Measurements from ENCODE around the gene PSRC1.

PSRC1 gene

DNA sequence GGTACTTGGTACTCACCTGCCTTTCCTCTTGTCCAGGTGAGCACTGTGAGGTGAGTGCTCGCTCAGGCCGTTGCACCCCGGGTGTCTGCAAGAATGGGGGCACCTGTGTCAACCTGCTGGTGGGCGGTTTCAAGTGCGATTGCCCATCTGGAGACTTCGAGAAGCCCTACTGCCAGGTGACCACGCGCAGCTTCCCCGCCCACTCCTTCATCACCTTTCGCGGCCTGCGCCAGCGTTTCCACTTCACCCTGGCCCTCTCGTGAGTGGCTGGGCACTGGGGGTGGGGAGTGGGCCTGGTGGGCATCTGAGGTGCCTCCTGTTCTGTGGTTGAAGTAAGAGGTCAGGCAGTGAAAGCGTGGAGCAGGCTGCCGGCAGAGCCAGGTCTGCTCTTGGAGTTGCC lies 21.9 kb downstream of the PSRC1 start:
- Histone ChIP-seq H2BK5ac (ENCODE audit: low read length) (no peak overlapping the region), H2BK15ac (replicated peaks; ENCODE audit: low read depth) (no peak overlapping the region), H3K79me2 (ENCODE audit: control insufficient read depth, insufficient read depth, low read length) (no peaks in the 10 kb centered on the region), H3K9ac (ENCODE audit: low read length) (no peak overlapping the region), H3K4me3 (ENCODE audit: low read length) (no peak overlapping the region), H3K23ac (ENCODE audit: low read length) (no peak overlapping the region), H2BK120ac (ENCODE audit: low read depth, low read length) (no peak overlapping the region), H3K18ac (ENCODE audit: low read length) (no peak overlapping the region), H3K56ac (ENCODE audit: low read length) (no peak overlapping the region), H3K4me1 (ENCODE audit: control insufficient read depth, low read depth, low read length) (no peaks in the 10 kb centered on the region), H3K27me3 (ENCODE audit: insufficient read depth, low read length, poor library complexity) (no peaks in the 10 kb centered on the region), H3K36me3 (ENCODE audit: control insufficient read depth, insufficient read depth, low read length) (no peaks in the 10 kb centered on the region), H3K4me2 (ENCODE audit: low read length) (no peak overlapping the region), H3K27ac (ENCODE audit: low read depth, low read length) (no peak overlapping the region), H3K4ac (ENCODE audit: low read depth, low read length) (no peak overlapping the region), H2AK5ac (ENCODE audit: low read length) (no peak overlapping the region), H4K5ac (ENCODE audit: low read length) (no peak overlapping the region), H4K8ac (ENCODE audit: low read depth, low read length) (no peak overlapping the region), H3K79me1 (ENCODE audit: low read length) (no peaks in the 10 kb centered on the region)
- no CpG with 5 or more reads among the region's 16 CpGs for WGBS (ENCODE audit: extremely low coverage, insufficient coverage, low lambda C conversion rate)
- DNase-seq, result no peak

DNA sequence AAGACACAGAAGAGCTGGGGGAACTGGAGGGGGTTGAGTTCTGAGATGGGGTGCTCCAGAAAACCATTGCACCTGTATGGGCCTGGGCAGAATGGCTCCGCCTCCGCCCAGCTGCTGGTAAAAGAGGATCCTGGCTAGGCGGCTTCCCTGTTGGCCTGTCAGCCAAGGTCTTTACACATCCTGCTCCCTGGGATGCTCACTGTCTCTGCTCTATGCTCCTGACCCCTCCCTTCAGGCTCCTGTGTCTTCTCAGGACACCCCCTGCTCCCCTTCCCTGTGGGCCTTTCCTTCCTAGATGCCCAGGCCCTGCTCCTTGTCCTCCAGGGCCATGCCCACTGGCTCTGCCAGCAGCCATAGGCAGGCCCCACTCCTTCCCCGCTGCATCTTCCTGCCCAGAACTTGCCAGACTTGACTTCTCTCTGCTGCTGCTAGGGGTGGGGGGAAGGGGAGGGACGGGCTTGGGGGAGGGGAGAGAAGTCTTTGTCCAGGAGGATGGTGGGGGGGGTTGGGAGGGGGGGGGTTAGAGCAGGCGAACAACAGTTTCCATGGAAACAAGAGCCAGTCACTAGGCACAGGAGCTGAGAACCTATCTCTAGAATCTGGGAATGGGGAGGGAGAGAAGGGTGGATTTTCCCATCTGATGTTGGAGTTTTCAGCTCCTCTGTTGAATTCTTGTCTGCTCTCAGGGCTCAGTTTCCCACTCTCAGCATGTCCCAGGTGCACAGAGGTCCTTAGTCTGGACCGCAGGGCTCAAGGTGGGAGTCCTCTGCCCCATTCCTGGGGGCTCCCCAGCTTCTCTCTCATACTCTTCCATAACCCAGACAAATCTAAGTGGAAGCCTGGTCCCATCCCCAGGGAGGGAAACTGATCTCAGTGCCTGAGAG lies 23.0 kb downstream of the PSRC1 start:
- no peak overlapping the region for H3K4ac ChIP-seq (ENCODE audit: low read depth, low read length)
- no peak overlapping the region for H3K56ac ChIP-seq (ENCODE audit: low read length)
- H3K79me1 ChIP-seq (ENCODE audit: low read length), result no peaks in the 10 kb centered on the region
- no peak overlapping the region for H3K9ac ChIP-seq (ENCODE audit: low read length)
- H3K18ac ChIP-seq (ENCODE audit: low read length), result no peak overlapping the region
- no peak overlapping the region for H2BK15ac ChIP-seq (replicated peaks; ENCODE audit: low read depth)
- H3K79me2 ChIP-seq (ENCODE audit: control insufficient read depth, insufficient read depth, low read length), result no peaks in the 10 kb centered on the region
- no peak overlapping the region for H2AK5ac ChIP-seq (ENCODE audit: low read length)
- H3K4me1 ChIP-seq (ENCODE audit: control insufficient read depth, low read depth, low read length), result no peaks in the 10 kb centered on the region
- WGBS (ENCODE audit: extremely low coverage, insufficient coverage, low lambda C conversion rate), result no CpG with 5 or more reads among the region's 7 CpGs
- no peak overlapping the region for H2BK5ac ChIP-seq (ENCODE audit: low read length)
- peak; percentile 73 for DNase-seq
- H3K36me3 ChIP-seq (ENCODE audit: control insufficient read depth, insufficient read depth, low read length), result no peaks in the 10 kb centered on the region
- no peak overlapping the region for H3K23ac ChIP-seq (ENCODE audit: low read length)
- H3K27ac ChIP-seq (ENCODE audit: low read depth, low read length), result no peak overlapping the region
- H4K5ac ChIP-seq (ENCODE audit: low read length), result no peak overlapping the region
- H3K4me2 ChIP-seq (ENCODE audit: low read length), result no peak overlapping the region
- H4K8ac ChIP-seq (ENCODE audit: low read depth, low read length), result no peak overlapping the region
- no peak overlapping the region for H2BK120ac ChIP-seq (ENCODE audit: low read depth, low read length)
- H3K4me3 ChIP-seq (ENCODE audit: low read length), result no peak overlapping the region
- no peaks in the 10 kb centered on the region for H3K27me3 ChIP-seq (ENCODE audit: insufficient read depth, low read length, poor library complexity)

DNA sequence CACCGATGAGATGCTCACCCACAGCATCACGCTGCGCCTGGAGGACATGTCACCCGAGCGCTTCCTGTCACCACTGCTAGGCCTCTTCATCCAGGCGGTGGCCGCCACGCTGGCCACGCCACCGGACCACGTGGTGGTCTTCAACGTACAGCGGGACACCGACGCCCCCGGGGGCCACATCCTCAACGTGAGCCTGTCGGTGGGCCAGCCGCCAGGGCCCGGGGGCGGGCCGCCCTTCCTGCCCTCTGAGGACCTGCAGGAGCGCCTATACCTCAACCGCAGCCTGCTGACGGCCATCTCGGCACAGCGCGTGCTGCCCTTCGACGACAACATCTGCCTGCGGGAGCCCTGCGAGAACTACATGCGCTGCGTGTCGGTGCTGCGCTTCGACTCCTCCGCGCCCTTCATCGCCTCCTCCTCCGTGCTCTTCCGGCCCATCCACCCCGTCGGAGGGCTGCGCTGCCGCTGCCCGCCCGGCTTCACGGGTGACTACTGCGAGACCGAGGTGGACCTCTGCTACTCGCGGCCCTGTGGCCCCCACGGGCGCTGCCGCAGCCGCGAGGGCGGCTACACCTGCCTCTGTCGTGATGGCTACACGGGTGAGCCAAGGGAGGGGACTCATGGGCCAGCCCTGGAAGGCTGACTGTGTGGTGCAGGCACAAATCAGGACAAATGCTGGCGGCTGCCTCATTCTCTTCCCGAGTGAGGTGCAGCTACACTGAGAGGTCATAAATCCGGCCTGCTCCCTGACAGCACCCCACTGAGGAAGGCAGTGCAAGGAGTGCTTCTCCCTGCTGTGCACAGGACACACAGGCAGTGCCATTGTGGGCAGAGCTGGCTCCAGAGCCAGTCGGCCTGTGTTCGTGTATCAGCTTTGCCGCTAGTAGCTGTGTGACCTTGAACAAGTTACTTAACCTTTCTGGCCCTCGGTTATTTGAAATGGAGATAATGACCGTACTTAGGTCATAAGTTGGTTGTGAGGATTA lies 24.2 kb downstream of the PSRC1 start:
- H3K79me1 ChIP-seq (ENCODE audit: low read length), result no peaks in the 10 kb centered on the region
- no peaks in the 10 kb centered on the region for H3K79me2 ChIP-seq (ENCODE audit: control insufficient read depth, insufficient read depth, low read length)
- H3K23ac ChIP-seq (ENCODE audit: low read length), result no peak overlapping the region
- H3K9ac ChIP-seq (ENCODE audit: low read length), result no peak overlapping the region
- DNase-seq, result no peak
- no peak overlapping the region for H3K4me3 ChIP-seq (ENCODE audit: low read length)
- peaks cover 9% of the 10 kb centered on the region for H3K4me1 ChIP-seq (ENCODE audit: control insufficient read depth, low read depth, low read length)
- H3K18ac ChIP-seq (ENCODE audit: low read length), result no peak overlapping the region
- H4K5ac ChIP-seq (ENCODE audit: low read length), result no peak overlapping the region
- H4K8ac ChIP-seq (ENCODE audit: low read depth, low read length), result no peak overlapping the region
- no peak overlapping the region for H3K4me2 ChIP-seq (ENCODE audit: low read length)
- no peaks in the 10 kb centered on the region for H3K36me3 ChIP-seq (ENCODE audit: control insufficient read depth, insufficient read depth, low read length)
- H2AK5ac ChIP-seq (ENCODE audit: low read length), result no peak overlapping the region
- no peak overlapping the region for H3K27ac ChIP-seq (ENCODE audit: low read depth, low read length)
- H2BK15ac ChIP-seq (replicated peaks; ENCODE audit: low read depth), result no peak overlapping the region
- WGBS (ENCODE audit: extremely low coverage, insufficient coverage, low lambda C conversion rate), result no CpG with 5 or more reads among the region's 69 CpGs
- no peaks in the 10 kb centered on the region for H3K27me3 ChIP-seq (ENCODE audit: insufficient read depth, low read length, poor library complexity)
- no peak overlapping the region for H3K56ac ChIP-seq (ENCODE audit: low read length)
- no peak overlapping the region for H2BK5ac ChIP-seq (ENCODE audit: low read length)
- no peak overlapping the region for H2BK120ac ChIP-seq (ENCODE audit: low read depth, low read length)
- H3K4ac ChIP-seq (ENCODE audit: low read depth, low read length), result no peak overlapping the region

DNA sequence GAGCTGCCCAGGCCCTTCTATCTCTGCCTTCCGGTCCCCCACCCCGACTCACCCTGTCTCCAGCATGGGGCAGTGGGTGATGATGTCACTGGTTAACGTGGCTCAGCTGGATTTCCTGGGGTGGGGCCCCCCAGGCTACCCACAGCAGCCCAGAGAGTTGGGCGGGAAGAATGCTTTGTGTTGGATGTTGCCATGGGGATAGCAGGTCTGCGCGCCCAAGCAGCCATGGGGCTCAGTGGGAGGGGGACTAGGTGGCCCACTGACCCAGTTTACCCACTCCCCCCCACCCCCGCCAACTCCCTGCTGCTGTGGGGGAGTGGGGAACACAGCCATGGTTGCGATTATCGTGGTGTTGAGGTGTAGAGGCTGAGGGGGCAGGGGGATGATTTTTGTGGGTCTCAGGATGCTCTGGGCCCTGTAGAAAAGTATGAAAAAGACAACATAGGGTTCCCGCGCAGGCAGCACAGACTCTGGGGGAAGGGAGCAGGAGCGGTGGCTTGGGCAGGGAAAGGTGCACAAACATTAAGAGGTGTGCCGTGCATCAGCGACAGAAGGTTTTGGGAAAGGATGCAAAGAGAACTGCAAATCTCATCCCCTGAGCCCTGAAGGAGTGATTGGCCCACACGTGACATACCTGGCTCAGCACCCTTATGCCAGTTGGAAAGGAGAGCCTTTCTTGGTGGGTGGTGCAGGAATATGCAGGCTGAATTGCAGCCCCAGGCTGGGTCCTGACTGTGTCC lies 25.1 kb downstream of the PSRC1 start:
- Histone ChIP-seq H3K4me3 (ENCODE audit: low read length) (no peak overlapping the region), H3K79me1 (ENCODE audit: low read length) (no peaks in the 10 kb centered on the region), H3K27me3 (ENCODE audit: insufficient read depth, low read length, poor library complexity) (no peaks in the 10 kb centered on the region), H3K23ac (ENCODE audit: low read length) (no peak overlapping the region), H2BK120ac (ENCODE audit: low read depth, low read length) (no peak overlapping the region), H4K8ac (ENCODE audit: low read depth, low read length) (no peak overlapping the region), H3K4me1 (ENCODE audit: control insufficient read depth, low read depth, low read length) (peaks cover 10% of the 10 kb centered on the region), H3K56ac (ENCODE audit: low read length) (no peak overlapping the region), H3K9ac (ENCODE audit: low read length) (no peak overlapping the region), H2AK5ac (ENCODE audit: low read length) (no peak overlapping the region), H3K4me2 (ENCODE audit: low read length) (no peak overlapping the region), H2BK15ac (replicated peaks; ENCODE audit: low read depth) (no peak overlapping the region), H4K5ac (ENCODE audit: low read length) (no peak overlapping the region), H3K18ac (ENCODE audit: low read length) (no peak overlapping the region), H3K4ac (ENCODE audit: low read depth, low read length) (no peak overlapping the region), H3K27ac (ENCODE audit: low read depth, low read length) (no peak overlapping the region), H3K36me3 (ENCODE audit: control insufficient read depth, insufficient read depth, low read length) (no peaks in the 10 kb centered on the region), H2BK5ac (ENCODE audit: low read length) (no peak overlapping the region), H3K79me2 (ENCODE audit: control insufficient read depth, insufficient read depth, low read length) (no peaks in the 10 kb centered on the region)
- no peak for DNase-seq
- WGBS (ENCODE audit: extremely low coverage, insufficient coverage, low lambda C conversion rate), result no CpG with 5 or more reads among the region's 15 CpGs

DNA sequence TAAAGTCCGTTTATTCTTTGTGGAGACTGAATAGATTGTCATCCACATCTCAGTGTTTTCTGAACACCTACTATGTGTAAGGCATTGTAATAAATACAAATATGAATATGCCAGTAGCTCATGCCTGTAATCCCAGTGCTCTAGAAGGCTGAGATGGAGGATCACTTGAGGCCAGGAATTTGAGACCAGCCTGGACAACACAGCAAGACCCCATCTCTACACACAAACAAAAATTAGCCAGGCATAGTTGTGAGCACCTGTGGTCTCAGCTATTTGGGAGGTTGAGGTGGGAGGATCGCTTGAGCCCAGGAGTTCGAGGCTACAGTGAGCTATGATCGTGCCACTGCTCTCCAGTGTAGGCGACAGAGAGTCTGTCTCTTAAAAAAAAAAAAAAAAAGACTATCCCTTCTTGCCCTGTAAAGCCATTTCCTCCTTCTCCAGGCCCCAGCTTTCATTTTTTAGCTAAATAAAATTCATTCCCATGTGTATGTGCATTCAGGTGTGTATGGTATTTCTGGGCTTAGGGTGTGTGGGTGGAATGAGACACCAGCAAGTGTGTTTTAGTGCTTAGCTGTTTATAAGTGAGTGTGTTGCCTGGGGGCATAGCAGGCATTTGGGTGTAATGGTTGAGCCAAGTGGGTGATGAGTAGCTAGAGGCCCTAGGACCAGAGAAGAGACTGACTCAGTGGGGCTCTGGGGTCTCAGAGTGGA lies 25.8 kb downstream of the PSRC1 start:
- Histone ChIP-seq H3K36me3 (ENCODE audit: control insufficient read depth, insufficient read depth, low read length) (no peaks in the 10 kb centered on the region), H3K4me2 (ENCODE audit: low read length) (no peak overlapping the region), H3K23ac (ENCODE audit: low read length) (no peak overlapping the region), H3K27ac (ENCODE audit: low read depth, low read length) (no peak overlapping the region), H3K18ac (ENCODE audit: low read length) (no peak overlapping the region), H2BK120ac (ENCODE audit: low read depth, low read length) (no peak overlapping the region), H3K79me2 (ENCODE audit: control insufficient read depth, insufficient read depth, low read length) (no peaks in the 10 kb centered on the region), H3K4ac (ENCODE audit: low read depth, low read length) (no peak overlapping the region), H4K8ac (ENCODE audit: low read depth, low read length) (no peak overlapping the region), H2BK5ac (ENCODE audit: low read length) (no peak overlapping the region), H3K56ac (ENCODE audit: low read length) (no peak overlapping the region), H3K79me1 (ENCODE audit: low read length) (no peaks in the 10 kb centered on the region), H3K4me3 (ENCODE audit: low read length) (no peak overlapping the region), H4K5ac (ENCODE audit: low read length) (no peak overlapping the region), H3K9ac (ENCODE audit: low read length) (no peak overlapping the region), H3K4me1 (ENCODE audit: control insufficient read depth, low read depth, low read length) (peaks cover 10% of the 10 kb centered on the region), H3K27me3 (ENCODE audit: insufficient read depth, low read length, poor library complexity) (no peaks in the 10 kb centered on the region), H2AK5ac (ENCODE audit: low read length) (no peak overlapping the region), H2BK15ac (replicated peaks; ENCODE audit: low read depth) (no peak overlapping the region)
- no peak for DNase-seq
- no CpG with 5 or more reads among the region's 5 CpGs for WGBS (ENCODE audit: extremely low coverage, insufficient coverage, low lambda C conversion rate)

All from mesendoderm (in vitro differentiated cells).